Panc1 (cell line): Measurements from ENCODE around the gene LDHD.

ENCODE experiments used
- POLR2AphosphoS5 ChIP-seq: IDR thresholded peaks from 2 replicates; pipeline ENCODE4 v1.6.1; 2012; ENCODE audit warnings: mild to moderate bottlenecking, low read depth, low read length, moderate library complexity
- TF ChIP-seq, protein P1 (sequence below): fragments of 450-650 bp; IDR thresholded peaks from 2 replicates; pipeline ENCODE4 v1.5.1; 2017; ENCODE audit warnings: mild to moderate bottlenecking

DNA sequence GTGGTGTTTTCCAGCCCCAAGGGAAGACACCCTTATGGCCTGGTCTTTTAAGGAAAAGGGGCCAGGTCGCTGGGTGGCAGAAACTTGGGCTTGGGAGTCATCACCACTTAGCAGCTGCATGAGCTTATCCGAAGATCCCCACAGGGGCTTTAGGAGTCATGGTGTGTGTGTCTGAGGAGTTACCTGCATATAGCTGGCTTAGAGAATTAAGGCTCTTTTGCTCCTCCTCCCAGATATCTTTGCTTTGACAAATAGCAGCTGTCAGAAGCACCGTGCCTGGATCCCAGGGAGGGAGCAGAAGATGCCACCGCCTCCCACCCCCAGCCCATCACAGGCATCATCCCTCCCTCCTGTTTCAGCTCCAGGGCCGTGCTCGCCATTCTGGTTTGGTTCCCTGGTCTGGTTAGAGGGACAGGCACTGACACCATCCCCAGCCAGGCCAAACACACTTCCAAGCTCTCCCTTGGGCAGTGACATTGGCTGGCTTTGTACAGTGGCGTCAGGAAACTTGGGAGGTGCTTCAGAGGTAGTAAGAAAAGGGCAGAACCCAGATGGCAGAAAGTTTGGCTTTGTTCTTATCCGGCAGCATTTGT lies 17.4 kb downstream of the LDHD start:
- TF ChIP-seq, protein P1, sequence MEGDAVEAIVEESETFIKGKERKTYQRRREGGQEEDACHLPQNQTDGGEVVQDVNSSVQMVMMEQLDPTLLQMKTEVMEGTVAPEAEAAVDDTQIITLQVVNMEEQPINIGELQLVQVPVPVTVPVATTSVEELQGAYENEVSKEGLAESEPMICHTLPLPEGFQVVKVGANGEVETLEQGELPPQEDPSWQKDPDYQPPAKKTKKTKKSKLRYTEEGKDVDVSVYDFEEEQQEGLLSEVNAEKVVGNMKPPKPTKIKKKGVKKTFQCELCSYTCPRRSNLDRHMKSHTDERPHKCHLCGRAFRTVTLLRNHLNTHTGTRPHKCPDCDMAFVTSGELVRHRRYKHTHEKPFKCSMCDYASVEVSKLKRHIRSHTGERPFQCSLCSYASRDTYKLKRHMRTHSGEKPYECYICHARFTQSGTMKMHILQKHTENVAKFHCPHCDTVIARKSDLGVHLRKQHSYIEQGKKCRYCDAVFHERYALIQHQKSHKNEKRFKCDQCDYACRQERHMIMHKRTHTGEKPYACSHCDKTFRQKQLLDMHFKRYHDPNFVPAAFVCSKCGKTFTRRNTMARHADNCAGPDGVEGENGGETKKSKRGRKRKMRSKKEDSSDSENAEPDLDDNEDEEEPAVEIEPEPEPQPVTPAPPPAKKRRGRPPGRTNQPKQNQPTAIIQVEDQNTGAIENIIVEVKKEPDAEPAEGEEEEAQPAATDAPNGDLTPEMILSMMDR: no peak
- no peak for TF ChIP-seq POLR2AphosphoS5
